GM19452 (cell line): Measurements from ENCODE around the gene TP63.
"Not testable (repeated sequence)": the region's sequence is repeated elsewhere in the genome, so short reads cannot be mapped to it uniquely, and the experiment has no call there.

Source experiments
- ATAC-seq: cut with Tn5 transposase; IDR thresholded peaks from one replicate; pipeline ENCODE4 v1.9.1; 2021; ENCODE audit not compliant: unreplicated experiment

TP63 gene

DNA sequence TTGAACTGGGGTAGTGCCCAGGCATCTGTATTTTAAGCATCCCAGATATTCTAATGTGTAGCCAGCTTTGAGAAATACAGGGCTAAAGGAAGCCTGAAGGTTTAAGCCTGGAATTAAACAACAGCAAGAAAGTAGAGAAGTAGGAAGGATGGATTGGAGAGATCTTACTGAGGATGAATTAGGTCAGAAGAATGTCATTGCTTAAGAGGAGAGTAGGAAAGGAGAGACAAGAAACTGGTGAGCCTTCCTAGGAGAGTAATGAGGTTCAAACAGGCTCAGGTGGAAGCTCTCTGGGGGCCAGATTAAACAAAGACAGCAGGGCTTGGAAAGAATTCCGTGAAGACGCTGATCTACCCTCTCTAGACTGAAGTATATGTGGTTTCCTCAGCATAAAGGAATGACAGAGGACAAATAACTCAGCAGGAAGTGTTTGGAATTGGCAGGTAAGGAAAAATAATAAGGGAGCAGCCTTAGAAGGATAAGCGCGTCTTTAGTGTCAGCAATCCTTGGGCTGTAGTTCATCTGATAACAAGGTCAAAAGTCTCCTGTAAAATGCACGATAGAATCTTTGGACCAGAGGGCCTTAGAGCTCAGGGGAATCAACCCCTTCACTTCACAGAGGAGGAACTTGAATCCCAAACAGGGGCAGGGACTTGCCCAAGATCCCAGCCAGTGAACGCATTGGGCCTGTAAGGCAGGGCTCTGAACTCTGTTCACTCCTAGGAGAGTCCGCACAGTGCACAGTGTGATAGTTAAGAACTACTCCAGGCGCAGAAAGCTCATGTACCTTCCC, 90.9 kb downstream of the TP63 start:
- no peak for ATAC-seq

DNA sequence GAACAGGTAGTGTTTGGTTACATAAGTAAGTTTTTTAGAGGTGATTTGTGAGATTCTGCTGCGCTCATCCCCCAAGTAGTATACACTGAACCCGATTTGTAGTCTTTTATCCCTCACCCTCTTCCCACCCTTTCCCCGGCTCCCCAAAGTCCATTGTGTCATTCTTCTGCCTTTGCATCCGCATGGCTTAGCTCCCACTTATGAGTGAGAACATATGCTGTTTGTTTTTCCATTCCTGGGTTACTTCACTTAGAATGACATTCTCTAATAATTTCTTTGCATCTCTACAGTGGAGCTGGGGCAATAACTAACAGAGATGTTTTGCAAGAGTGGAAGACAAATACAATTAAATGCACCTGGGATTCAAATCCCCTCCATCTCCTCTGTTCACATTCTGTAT, 93.2 kb downstream of the TP63 start:
- no peak for ATAC-seq

DNA sequence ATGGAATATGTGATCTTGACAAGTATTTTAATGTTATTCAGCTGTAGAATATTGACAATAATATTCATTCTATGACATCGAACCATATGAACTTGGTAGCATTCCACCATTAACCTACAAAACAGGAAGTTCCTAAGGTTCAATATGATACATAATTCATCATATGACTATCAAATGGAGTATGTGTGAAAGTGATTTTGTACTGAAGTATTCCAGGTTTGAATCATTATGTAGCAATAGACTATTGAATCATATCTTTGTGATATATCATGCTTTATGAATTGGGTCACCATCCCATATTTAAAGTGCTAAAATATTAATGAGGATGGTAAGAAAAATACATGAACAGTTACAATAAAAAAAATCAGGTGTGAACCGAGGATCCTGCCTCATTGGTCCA, 95.1 kb downstream of the TP63 start:
- ATAC-seq, result no peak

DNA sequence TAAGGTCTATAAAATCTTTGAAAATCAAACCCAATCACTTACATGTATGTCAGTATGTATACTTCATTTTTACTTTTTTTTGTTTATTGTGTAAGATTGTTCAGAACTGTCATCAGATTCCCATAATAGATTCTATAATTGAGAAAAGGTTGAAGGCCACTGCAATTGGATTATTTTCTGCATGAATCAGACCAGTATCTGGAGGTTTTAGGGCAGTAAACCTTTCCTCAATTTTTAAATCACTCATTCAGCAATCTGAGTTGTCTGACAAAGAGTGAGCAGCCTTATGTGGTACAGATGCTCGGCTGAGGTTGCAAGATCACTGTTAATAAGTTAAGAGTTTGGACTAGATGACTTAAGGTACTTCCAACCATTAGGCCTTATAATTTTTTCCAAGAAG, 96.0 kb downstream of the TP63 start:
- ATAC-seq, result no peak

DNA sequence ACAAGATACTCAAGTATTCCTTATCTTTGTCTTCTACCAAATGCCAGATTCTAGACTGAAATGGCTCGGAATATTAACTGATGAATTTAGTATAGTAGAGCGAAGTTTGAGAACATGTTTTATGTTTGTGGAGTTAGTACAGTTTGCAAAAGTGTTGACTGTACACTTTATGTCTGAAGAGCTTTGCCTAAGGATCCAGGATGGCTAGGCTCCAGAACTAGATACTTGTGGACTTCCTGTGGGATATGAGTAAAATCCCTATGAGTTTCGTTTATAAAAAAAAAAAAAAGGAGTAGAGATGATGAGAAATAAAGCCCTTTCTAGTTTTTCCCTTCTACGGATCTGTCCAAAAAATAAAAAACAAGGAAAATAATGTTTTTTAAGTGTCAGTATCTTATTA, 96.7 kb downstream of the TP63 start:
- no peak for ATAC-seq

DNA sequence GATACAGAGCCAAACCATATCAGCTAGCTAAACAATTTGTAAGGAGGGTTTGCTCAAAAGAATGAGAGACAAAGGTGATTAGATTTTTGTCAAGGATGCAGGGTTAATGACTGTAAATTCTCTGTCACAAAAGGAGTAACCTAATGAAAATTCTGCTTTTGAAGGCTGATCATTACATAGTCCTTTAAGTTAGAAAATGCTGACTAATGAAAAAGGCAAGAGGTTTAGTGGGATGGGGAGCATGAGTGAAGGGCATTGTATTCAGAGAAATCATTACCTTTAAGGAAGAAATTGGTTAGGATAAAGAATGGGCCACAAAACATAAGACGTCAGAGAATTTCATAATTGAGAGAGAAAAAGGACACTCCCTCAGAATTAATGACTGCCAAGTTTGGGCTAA, 97.7 kb downstream of the TP63 start:
- no peak for ATAC-seq

DNA sequence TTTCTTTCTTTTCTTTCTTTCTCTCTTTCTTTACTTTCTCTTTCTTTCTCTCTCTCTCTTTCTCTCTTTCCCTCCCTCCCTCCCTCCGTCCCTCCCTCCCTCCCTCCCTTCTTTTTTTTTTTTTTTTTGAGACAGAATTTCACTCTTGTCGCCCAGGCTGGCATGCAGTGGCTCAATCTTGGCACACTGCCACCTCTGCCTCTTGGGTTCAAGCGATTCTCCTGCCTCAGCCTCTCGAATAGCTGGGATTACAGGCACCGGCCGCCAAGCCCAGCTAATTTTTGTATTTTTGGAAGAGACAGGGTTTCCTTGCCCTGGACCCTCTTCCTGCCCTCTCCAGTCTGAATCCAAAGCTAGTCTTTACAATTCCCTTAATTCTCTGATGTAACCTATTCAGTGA, 102.9 kb downstream of the TP63 start:
- no peak for ATAC-seq

DNA sequence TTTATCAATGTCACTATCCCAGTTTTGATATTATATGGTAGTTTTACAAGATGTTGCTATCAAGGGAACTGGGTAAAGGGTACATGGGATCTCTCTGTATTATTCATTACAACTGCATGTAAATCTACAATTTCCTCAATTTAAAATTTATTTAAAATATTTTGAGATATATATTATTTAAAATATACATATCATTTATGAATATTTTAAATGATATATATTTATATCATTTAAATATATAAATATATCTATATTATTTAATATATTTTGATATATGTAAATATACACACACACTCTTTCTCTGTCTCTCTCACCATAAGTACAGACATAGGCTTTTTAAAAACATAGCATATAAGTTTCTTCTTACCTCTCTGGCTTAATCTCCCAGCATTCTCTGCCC, 104.7 kb downstream of the TP63 start:
- no peak for ATAC-seq

DNA sequence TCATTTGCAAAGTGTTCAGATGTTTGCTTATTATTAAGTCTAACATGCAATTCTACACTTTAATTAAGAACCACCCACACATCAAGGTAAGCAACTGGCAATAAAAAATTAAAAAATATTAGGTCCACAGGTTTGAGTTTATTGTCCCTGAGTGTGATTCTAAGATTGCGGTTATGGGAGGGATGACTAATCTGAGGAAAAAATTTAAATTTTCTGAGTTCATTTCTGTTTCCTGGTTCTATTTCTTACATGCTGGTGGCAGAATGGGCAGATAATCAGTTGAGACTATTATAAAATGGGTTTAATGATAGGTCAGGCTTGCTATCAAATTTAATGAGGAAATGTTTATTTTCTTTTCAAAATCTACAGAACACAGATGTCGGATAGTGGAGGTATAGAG, 105.9 kb downstream of the TP63 start:
- no peak for ATAC-seq

DNA sequence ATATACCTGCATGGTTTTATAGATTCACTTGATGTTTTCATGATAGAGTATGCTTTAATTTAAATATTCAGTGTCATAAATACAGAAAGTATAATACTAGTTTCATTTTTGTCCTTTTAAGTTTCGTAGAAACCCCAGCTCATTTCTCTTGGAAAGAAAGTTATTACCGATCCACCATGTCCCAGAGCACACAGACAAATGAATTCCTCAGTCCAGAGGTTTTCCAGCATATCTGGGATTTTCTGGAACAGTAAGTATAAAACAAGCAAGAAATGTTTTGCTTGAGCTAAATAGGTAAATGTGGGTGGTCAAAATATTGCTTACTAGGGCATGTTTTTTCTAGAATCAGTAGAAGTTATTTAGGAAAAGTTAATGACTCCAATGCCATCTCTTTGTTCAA, 106.4 kb downstream of the TP63 start:
- no peak for ATAC-seq

DNA sequence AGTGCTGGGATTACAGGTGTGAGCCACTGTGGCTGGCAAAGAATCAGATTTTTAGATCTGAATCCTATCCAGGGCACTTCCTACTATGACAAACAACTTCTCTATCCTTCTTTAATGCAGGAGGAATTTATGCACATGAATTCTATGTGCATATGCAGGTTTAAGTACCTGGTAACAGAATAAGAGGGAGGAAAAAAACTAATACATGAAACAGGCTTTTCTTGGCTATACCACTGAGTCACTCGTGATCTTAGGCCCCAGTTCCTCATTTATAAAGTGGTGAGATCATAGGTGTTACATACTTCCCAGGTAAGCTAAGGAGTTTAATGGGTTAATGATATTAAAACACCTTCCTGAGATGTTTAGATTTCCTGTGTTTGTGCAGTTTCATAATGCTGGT, 108.2 kb downstream of the TP63 start:
- ATAC-seq, result no peak

DNA sequence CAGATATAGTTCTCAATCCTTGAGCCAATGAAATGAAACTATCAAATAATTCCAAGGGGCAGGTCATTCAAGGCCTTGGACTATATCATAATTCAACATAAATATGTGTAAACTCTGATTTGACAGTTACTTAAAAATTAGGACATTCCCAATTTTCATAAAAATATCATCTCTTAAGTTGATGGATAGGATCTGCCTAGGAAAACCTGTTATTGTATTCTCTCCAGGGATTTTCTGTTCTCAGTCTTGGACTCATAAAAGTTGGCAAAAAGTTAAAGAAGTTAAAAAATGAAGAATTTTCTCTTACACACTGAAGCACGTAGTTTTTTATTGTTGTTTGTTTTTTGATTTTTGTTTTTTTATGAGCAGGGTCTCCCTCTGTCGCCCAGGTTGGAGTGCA, 109.0 kb downstream of the TP63 start:
- no peak for ATAC-seq

DNA sequence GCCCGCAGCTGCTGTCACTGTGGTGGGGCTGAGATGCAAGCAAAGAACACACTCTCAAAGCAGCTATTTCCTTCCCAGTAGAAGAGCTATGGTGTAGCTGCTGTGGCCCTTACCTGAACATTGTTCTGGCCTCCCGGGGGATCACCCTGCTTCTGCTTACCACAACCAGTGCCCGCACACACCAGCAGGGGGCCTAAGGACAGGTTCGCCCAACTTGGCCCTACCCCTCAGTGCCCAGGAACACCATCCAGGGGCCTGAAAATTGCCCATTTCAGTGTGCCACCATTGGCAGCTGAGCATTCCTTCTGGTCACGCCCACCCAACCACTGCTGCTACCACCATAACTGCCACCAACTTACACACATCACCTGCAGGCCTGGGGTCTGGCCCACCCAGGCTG, 113.0 kb downstream of the TP63 start:
- ATAC-seq, result no peak

DNA sequence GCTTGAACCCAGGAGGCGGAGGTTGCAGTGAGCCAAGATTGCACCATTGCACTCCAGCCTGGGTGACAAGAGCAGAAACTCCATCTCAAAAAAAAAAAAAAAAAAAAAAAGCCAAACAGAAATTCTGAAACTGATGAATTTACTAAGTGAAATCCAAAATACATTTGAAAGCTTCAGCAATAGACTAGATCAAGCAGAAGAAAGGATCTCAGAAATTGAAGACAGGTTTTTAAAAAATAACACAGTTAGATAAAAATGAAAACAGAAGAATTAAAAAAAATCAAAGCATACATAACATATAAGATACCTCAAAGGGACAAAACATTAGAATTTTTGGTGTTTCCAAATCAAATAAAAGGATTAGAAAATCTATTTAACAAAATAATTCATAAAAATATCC, 114.4 kb downstream of the TP63 start:
- no peak for ATAC-seq

DNA sequence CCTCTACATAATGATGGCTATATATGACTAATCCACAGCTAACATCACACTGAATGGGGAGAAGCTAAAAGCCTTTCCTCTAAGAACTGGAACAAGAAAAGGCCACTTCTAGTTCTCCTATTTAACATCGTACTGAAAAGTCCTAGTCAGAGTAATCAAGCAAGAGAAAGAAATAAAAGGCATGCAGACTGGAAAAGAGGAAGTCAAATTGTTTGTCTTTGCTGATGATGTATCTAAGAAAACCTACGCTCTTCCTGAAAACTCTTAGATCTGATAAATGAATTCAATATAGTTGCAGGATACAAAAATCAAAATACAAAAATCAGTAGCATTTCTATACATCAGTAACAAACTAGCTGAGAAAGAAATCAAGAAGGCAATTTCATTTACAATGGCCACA, 116.9 kb downstream of the TP63 start:
- ATAC-seq, result no peak

DNA sequence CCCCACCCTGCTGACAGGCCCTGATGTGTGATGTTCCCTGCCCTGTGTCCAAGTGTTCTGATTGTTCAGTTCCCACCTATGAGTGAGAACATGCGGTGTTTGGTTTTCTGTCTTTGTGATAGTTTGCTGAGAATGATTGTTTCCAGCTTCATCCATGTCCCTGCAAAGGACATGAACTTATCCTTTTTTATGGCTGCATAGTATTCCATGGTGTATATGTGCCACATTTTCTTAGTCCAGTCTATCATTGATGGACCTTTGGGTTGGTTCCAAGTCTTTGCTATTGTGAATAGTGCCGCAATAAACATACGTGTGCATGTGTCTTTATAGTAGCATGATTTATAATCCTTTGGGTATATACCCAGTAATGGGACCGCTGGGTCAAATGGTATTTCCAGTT, 119.8 kb downstream of the TP63 start:
- not testable (repeated sequence) for ATAC-seq

DNA sequence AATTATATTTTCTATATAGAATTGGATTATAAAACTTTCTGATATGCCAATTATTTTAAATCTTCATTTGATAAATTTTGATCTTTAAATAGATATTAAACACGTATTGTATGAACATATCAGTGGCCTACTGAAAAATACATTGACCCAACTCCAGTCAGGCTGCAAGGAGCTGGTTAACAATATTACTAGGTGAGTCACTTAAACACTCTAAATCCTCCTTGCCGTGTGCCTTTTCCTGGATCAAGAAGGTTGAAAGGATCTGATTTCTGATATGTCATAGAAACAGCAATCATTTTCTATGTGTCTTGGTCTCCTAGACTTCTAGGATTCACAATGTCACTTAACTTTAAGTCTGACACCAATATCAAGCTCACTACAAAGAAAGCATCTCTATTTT, 123.2 kb downstream of the TP63 start:
- no peak for ATAC-seq

DNA sequence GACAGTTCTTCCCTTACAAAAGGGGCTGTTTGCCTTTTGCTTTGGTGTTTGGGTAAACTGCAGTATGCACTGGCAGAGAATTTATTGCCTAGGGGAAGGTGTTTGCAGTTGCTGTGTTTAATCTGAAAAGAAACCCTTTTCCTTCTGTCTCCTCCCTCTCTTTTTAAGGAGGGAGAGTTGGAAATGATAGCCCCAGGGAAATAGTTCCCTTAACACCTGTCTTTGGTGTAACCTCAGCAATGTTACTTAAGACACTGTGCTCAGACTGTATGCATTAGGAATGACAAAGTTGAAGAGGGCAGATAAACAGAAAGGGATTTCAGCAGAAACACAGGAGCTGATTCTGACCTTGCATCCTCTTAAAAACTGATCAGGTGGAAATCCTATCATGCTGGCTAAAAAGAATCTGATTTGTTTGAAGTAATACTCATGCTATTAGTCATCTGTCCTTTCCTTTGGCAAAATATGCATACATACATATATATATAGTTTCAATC, 125.4 kb downstream of the TP63 start:
- no peak for ATAC-seq

DNA sequence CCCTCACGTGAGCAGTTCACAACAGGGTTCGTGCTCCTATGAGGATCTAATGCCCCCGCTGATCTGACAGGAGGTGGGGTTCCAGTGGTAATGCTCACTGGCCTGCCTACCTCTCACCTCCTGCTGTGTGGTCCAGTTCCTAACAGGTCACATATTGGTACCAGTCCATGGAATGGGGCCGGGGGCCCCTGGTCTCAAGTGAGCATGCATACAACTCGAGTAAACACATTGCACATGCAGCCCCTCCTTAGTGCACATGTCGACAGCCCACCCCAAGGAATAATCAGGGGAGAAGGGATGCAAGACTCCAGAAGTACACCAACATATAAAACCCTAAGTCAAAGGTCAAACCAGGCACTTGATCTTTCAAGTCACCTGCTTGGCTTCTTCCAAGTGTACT, 127.0 kb downstream of the TP63 start:
- no peak for ATAC-seq

DNA sequence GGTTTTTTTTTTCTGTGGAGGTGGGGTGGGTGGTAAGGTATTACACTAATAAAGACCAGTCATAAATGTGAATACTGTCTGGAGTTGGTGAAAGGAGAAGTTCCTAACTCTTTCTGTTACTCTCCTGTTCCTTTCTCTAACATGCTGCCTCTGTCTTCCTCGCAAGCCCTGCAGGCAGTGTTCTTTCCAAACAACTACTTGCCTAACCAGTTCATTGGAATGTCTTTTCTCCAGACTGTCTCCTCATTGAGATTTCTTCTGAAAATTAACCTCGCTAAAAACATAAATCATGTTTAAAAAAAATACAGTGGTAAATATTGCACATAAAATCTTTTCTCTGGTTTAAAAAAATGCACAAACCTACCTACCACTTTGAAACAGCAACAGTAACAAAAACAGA, 135.2 kb downstream of the TP63 start:
- no peak for ATAC-seq

DNA sequence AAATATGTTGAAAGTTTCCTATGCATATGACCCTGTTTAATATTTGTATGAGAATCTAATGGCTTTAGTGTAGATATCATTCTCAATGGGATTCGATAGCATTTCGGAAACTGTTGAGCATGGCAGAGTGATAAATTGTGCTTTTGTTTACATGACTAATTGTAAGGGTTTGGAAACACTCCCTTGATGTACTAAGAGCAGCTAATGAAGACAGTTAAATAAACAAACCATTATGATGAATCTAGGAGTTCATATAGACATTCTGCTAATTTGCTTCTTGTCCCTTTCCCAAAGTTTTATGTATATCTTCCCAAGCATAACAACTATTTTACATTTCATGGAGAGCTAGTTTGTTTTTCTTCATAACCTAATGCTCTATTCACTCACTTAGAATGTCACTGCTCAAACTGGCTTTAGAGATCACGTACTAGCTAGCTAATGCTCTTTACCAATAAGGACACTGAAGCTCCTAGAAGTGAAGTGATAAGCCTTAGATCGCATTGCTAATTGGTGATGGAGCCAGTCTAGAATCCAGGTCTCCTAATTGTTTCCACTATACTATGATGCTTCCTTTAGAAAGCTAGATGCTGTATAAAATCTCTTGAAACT, 140.8 kb downstream of the TP63 start:
- no peak for ATAC-seq

DNA sequence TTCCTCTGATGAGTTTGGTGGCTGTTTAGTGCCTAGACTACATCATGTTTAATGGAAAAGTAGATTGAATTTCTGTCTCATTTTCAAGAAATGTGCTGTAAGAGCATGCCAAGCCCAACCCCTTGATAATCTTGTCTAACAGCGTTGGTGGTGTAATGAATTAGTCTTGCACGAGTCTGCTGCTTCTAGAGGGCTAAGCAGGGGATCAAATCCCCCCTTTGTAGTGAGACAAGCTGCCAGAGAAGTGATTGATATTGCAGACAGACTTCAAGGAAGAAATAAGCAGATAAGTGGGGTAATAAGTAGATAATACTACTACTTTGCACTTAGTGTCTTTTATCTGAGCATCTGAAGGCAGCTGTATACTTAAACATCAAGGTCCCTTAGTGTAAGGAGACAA, 141.4 kb downstream of the TP63 start:
- ATAC-seq, result no peak

DNA sequence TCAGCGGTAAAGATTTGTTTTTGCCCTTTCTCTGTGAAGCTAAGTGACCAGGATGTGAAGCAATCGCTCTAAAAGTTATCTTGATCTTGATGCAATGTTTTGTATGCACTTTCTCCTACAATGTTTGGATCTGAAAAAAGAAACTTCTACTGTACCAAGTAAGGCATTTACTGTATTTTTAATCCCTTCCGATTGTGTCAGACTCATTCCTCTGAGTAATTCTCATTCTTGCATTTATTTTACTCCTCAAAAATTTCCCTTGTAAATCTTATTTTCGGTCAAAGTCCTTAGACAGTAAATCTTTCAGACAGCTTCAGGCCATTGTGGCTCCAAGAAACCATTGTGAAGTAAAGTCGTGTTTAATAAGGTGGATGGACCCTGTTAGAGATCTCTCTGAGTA, 141.9 kb downstream of the TP63 start:
- no peak for ATAC-seq
